Cardiac muscle cell (in vitro differentiated cells and primary cell): Measurements from ENCODE around the gene CBLC. TPM values are rescaled to one million over a fixed set of nuclear protein-coding genes. Genes with fewer than 3 reads are reported as not detected.
"Not testable (repeated sequence)": the region's sequence is repeated elsewhere in the genome, so short reads cannot be mapped to it uniquely, and the experiment has no call there.

ENCODE experiments used
- DNase-seq, 2 donors: peaks; one replicate each; pipeline versions ENCODE4 v3.0.0 to v3.0.0-alpha.2; 2010 to 2017; ENCODE audit warnings: low read depth in 1 of 2, low spot score in 1 of 2
- H3K27ac ChIP-seq: fragments of 200-600 bp; sonication (generic); 2 replicates; pipeline ENCODE4 v1.5.1; 2016
- H3K27me3 ChIP-seq: fragments of 200-600 bp; sonication (generic); 2 replicates; pipeline ENCODE4 v1.6.0; 2016; ENCODE audit warnings: control low read depth
- H3K36me3 ChIP-seq: fragments of 200-600 bp; sonication (generic); 2 replicates; pipeline ENCODE4 v1.5.1; 2016; ENCODE audit warnings: control low read depth
- H3K4me1 ChIP-seq: fragments of 200-600 bp; sonication (generic); 2 replicates; pipeline ENCODE4 v1.8.1; 2017; ENCODE audit warnings: low read depth, mild to moderate bottlenecking, mixed run types
- H3K4me3 ChIP-seq: fragments of 200-600 bp; sonication (generic); 2 replicates; pipeline ENCODE4 v1.5.1; 2016; ENCODE audit warnings: mild to moderate bottlenecking
- H3K9me3 ChIP-seq: fragments of 200-600 bp; sonication (generic); 2 replicates; pipeline ENCODE4 v1.5.1; 2017; ENCODE audit warnings: low read depth, mild to moderate bottlenecking, control low read depth
- CTCF ChIP-seq: IDR thresholded peaks from 2 replicates; pipeline ENCODE4 v1.5.1; 2012; ENCODE audit warnings: low read depth, mild to moderate bottlenecking, low read length
- polyA plus RNA-seq: library from polyadenylated mRNA; unstranded; fragments of >200 nt; fragmentation: Nextera tagmentation; extraction: Ambion mirVana; gene quantifications from 2 replicates; pipeline ENCODE4 v1.2.1, GENCODE V29; 2016
- total RNA-seq: library from RNA; depleted of rRNA; stranded (reverse); fragments of >200 nt; gene quantifications from 2 replicates; pipeline ENCODE4 v1.2.3, GENCODE V29; 2016

The CBLC gene
- total and polyA plus RNA-seq, 2 experiments from 2014 or later = 0.11 TPM; not detected in 1

GRCh38 chr19:44823373-44823698, 45.6 kb downstream of the CBLC start:
- TF ChIP-seq CTCF = no peak
- peaks cover 28% of the 10 kb centered on the region for H3K4me1 ChIP-seq
- H3K4me3 ChIP-seq = no peak overlapping the region
- no peaks in the 10 kb centered on the region for H3K9me3 ChIP-seq
- peaks cover 6% of the 10 kb centered on the region for H3K27me3 ChIP-seq
- H3K36me3 ChIP-seq = no peaks in the 10 kb centered on the region
- H3K27ac ChIP-seq = peak overlapping the region; percentile 57
- DNase-seq = no peak

GRCh38 chr19:44824761-44825160, 47.1 kb downstream of the CBLC start:
- Histone ChIP-seq H3K4me1 (peaks cover 28% of the 10 kb centered on the region), H3K36me3 (no peaks in the 10 kb centered on the region), H3K4me3 (no peak overlapping the region), H3K27ac (no peak overlapping the region), H3K27me3 (peaks cover 6% of the 10 kb centered on the region), H3K9me3 (no peaks in the 10 kb centered on the region)
- no peak for DNase-seq
- no peak for TF ChIP-seq CTCF

DNA sequence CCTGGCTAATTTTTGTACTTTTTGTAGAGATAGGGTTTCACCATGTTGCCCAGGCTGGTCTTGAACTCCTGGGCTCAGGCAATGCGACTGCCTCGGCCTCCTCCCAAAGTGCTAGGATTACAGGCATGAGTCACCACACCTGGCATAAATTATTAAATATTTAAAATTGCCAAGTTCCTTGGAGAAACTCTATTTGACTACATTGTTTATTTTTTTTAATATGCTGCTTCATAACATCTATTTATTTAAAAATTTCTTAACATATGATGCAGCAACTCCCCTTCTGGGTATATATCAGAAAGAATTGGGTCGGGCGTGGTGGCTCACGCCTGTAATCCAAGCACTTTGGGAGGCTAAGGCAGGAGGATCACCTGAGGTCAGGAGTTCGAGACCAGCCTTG, 55.2 kb downstream of the CBLC start:
- not testable (repeated sequence) for H3K4me3 ChIP-seq, H3K4me1 ChIP-seq, H3K27ac ChIP-seq, DNase-seq, H3K36me3 ChIP-seq, H3K9me3 ChIP-seq
- peaks cover 30% of the 10 kb centered on the region for H3K27me3 ChIP-seq

DNA sequence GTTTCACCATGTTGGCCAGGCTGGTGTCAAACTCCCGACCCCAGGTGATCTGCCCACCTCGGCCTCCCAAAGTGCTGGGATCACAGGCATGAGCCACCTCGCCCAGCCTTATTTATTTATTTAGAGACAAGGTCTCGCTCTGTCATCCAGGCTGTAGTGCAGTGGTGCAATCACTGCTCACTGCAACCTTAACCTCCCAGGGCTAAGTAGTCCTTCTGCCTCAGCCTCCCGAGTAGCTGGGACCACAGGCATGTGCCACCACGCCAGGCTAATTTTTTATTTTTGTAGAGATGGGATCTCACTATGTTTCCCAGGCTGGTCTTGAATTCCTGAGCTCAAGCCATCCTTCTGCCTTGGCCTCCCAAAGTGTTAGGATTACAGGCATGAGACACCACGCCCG, 56.7 kb downstream of the CBLC start:
- H3K9me3 ChIP-seq, H3K27ac ChIP-seq, H3K36me3 ChIP-seq, H3K4me3 ChIP-seq, DNase-seq, H3K4me1 ChIP-seq: not testable (repeated sequence)
- peaks cover 30% of the 10 kb centered on the region for H3K27me3 ChIP-seq

DNA sequence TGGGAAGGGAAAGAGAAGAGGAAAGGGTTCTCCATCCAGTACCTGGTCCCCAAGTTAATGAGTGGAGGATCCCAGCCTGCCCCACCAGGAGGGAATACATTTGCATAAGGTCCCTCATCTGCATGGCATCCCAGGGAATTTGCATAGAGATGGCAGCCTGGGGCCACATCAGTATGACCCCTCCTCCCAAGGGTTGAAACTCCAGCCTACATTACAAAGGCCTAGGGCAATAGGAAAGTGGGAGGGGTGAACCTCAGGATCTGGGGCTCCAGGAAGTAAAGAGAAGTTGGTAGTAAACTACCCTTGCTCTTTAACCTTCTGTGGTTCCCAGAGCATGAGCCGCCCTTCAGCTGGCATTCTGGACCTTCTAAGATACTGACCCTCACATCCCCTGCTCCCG, 61.6 kb downstream of the CBLC start:
- Histone ChIP-seq H3K4me1 (no peaks in the 10 kb centered on the region), H3K4me3 (no peak overlapping the region), H3K9me3 (no peaks in the 10 kb centered on the region), H3K27ac (no peak overlapping the region), H3K27me3 (peaks cover 2% of the 10 kb centered on the region), H3K36me3 (no peaks in the 10 kb centered on the region)
- no peak for TF ChIP-seq CTCF
- DNase-seq = no peak

- TF ChIP-seq CTCF = no peak
- Histone ChIP-seq H3K27ac (no peak overlapping the region), H3K36me3 (no peaks in the 10 kb centered on the region), H3K9me3 (no peaks in the 10 kb centered on the region), H3K27me3 (no peaks in the 10 kb centered on the region), H3K4me3 (no peak overlapping the region), H3K4me1 (no peaks in the 10 kb centered on the region)
- DNase-seq = no peak
Observed at GRCh38 chr19:44840811-44841210, 63.1 kb downstream of the CBLC start.

GRCh38 chr19:44841231-44841630, 63.5 kb downstream of the CBLC start:
- Histone ChIP-seq H3K36me3 (no peaks in the 10 kb centered on the region), H3K4me3 (no peak overlapping the region), H3K27ac (no peak overlapping the region), H3K27me3 (no peaks in the 10 kb centered on the region), H3K9me3 (no peaks in the 10 kb centered on the region), H3K4me1 (no peaks in the 10 kb centered on the region)
- DNase-seq = no peak
- no peak for TF ChIP-seq CTCF
